Fibroblast of mammary gland (primary cell): ENCODE results near the gene LRP1B.

Experiments used
- DNase-seq: peaks from one replicate; pipeline ENCODE4 v3.0.0-alpha.2; 2010; ENCODE audit warnings: low read depth
- H3K4me3 ChIP-seq: 2 replicates; pipeline ENCODE4 v1.5.1; 2011; ENCODE audit warnings: low read depth, mild to moderate bottlenecking, low read length, moderate library complexity; ENCODE audit not compliant: control insufficient read depth
- TF ChIP-seq, protein P1 (sequence below): conservative IDR thresholded peaks from 2 replicates; pipeline ENCODE4 v1.5.1; 2011; ENCODE audit warnings: low read depth, low read length, inconsistent platforms; ENCODE audit not compliant: control insufficient read depth, insufficient read depth

LRP1B gene

DNA sequence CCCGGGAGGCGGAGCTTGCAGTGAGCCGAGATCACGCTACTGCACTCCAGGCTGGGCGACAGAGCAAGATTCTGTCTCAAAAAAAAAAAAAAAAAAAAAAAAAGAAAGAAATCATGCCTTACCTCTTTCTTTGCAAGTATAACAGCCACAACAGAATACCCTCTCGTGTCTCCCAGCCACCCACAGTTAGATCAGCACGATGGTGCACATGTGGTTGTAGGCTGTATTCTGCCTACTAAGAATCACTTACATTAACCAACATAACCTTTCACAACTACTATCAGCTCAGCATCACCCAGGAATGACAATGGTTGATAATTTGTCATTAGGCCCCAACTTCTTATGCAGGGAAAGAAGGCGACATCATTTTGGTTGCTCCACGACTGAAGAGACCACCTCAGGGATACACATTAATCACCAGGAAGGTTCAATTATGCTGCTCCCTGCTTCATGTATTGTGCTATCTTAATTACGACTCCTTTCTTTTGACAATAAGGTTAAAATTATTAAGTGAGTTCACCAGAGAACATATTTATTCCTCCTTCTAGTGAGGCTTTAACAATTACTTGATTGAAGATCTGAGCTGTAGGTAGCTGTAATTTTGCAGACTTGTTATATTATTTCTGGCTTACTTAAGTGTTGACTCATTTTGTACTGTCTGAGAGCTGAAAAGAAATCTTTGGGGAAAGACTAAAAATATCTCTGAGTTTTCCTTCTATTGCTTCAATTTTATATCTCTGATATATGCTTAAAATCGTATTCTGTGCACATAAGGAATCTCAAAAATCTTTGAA, 120.1 kb downstream of the LRP1B start:
- no peak for DNase-seq
- H3K4me3 ChIP-seq = no peak overlapping the region
- TF ChIP-seq, protein P1, sequence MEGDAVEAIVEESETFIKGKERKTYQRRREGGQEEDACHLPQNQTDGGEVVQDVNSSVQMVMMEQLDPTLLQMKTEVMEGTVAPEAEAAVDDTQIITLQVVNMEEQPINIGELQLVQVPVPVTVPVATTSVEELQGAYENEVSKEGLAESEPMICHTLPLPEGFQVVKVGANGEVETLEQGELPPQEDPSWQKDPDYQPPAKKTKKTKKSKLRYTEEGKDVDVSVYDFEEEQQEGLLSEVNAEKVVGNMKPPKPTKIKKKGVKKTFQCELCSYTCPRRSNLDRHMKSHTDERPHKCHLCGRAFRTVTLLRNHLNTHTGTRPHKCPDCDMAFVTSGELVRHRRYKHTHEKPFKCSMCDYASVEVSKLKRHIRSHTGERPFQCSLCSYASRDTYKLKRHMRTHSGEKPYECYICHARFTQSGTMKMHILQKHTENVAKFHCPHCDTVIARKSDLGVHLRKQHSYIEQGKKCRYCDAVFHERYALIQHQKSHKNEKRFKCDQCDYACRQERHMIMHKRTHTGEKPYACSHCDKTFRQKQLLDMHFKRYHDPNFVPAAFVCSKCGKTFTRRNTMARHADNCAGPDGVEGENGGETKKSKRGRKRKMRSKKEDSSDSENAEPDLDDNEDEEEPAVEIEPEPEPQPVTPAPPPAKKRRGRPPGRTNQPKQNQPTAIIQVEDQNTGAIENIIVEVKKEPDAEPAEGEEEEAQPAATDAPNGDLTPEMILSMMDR = no peak

DNA sequence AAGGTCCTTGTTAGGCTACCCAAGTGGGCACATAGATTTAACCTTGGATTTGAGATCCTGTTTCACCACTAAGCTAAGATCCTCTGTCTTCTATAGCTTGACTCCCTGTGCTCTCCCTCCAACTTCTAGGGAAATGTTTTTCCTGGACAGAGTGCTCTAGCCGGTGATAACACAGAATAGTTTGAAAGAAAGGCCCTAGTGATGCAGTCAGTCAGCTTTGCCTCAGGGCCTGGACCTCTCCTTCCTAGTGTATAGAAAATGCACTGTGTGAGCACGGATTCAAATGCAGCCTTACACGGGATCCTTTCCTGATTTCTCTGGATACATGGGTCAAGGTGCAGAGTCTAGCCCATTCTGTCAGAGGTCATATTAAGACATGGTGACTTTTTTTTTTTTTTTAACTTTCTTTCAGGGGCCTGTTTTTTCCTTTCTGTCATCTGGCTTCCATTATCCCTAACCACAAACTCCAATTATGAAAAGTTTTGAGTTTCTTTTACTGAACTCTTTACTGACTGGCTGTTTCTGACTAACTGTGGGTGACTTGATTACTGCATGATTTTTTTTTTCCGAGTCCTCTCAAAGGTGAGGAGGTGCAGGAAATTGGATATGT, 122.6 kb downstream of the LRP1B start:
- TF ChIP-seq, protein P1 = no peak
- DNase-seq = peak; percentile 25
- no peak overlapping the region for H3K4me3 ChIP-seq

DNA sequence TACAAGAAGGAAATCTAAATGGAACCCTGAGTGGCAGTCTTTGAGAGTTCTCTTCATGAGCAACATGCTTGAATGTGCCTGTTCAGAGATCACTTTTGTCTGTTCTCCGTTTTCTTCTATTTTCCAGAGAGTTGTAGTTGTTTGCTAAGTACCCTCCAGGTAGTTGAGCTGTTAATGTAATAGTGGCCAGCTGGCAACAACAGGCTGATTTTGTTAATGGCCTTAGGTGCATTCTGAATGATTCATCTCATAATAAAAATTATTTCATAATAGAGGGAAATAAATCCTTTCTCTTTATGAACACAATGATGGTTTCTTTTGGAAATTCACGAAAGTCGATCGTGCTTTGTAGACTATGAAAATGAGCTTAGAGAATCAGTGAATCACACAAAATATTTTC, 136.8 kb downstream of the LRP1B start:
- no peak for DNase-seq
- TF ChIP-seq, protein P1 = no peak
- no peak overlapping the region for H3K4me3 ChIP-seq

DNA sequence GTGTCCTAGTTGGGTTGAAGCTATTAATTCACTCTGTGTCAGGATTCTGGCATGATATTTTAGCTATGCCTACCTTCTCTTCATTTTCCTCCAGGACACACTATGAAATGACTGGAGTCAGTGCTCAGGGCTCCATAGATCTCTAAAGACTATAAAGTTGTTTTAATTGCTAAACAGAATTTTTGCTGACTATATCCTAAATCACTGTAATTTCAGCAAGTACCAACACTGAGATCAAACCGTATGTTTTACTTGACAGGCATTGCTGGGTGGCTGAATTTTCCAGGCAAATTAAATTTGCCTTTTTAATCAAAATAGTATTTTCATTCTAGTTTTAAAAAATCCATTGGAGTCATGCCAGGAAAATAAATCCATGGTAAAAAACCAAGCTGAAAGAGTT, 138.1 kb downstream of the LRP1B start:
- TF ChIP-seq, protein P1 = no peak
- no peak overlapping the region for H3K4me3 ChIP-seq
- DNase-seq = no peak

GRCh38 chr2:141968433-141968832, 162.4 kb downstream of the LRP1B start:
- no peak overlapping the region for H3K4me3 ChIP-seq
- peak; percentile 50 for DNase-seq
- TF ChIP-seq, protein P1 = no peak

GRCh38 chr2:141967980-141968379, 162.8 kb downstream of the LRP1B start:
- TF ChIP-seq, protein P1 = no peak
- DNase-seq = no peak
- H3K4me3 ChIP-seq = no peak overlapping the region

DNA sequence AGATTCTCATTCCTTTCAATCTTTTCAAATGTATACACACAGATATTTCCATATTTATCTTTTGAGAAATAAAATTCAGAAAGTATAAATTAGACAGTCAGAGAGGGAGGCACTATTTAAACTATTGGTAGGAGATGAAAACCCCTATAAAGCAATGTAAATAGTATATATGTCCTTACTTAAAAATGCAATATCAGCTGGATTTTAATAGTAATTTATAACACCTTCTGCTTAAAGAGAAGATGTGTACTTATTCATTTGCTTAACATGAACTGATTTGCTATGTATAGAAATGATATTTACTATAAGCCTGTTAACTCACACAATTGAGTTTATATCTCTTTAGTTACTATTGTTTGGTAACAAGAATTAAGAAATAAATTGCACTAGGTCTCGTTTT, 163.3 kb downstream of the LRP1B start:
- no peak overlapping the region for H3K4me3 ChIP-seq
- TF ChIP-seq, protein P1 = no peak
- DNase-seq = no peak
